Body of pancreas (tissue), 4 donors: Measurements from ENCODE around the gene SH2B3. TPM values are rescaled to one million over a fixed set of nuclear protein-coding genes. Genes with fewer than 3 reads are reported as not detected.

ENCODE experiments used
- ATAC-seq: fragments of 150-250 bp; one replicate; pipeline ENCODE4 v1.9.1; 2016
- DNase-seq, 4 donors: peaks; one replicate each; pipeline ENCODE4 v3.0.0-alpha.2; 2019
- H3K27ac ChIP-seq, 4 donors: fragments of 200-600 bp; sonication (generic); 1 replicate in 3 of 4; 2 replicates in 1 of 4; pipeline versions ENCODE4 v1.5.1 to v1.6.1; 2016 to 2019; ENCODE audit warnings: mild to moderate bottlenecking in 1 of 4, mixed read lengths in 1 of 4, moderate library complexity in 1 of 4
- H3K27me3 ChIP-seq, 2 donors: fragments of 200-600 bp; sonication (generic); one replicate each; pipeline ENCODE4 v1.6.0; 2016; ENCODE audit warnings: mild to moderate bottlenecking in 1 of 2
- H3K36me3 ChIP-seq, 2 donors: fragments of 200-600 bp; sonication (generic); replicated peaks in 1 of 2; 2 replicates each; pipeline ENCODE4 v1.5.1; 2016; ENCODE audit warnings: low read depth in 2 of 2; ENCODE audit not compliant: insufficient read depth in 1 of 2
- H3K4me1 ChIP-seq: fragments of 200-600 bp; sonication (generic); one replicate; pipeline ENCODE4 v1.6.0; 2016
- H3K4me3 ChIP-seq, 2 donors: fragments of 200-600 bp; sonication (generic); 1 replicate in 1 of 2; 2 replicates in 1 of 2; pipeline ENCODE4 v1.5.1; 2016 to 2019
- H3K9me3 ChIP-seq, 3 donors: fragments of 200-600 bp; sonication (generic); 1 replicate in 2 of 3; 2 replicates in 1 of 3; pipeline ENCODE4 v1.5.1; 2016
- CTCF ChIP-seq, 7 experiments: fragments of 450-650 bp in 4 of 7; fragments of 200-600 bp in 3 of 7; sonication (generic) in 3 of 7; IDR thresholded peaks; one replicate each; pipeline ENCODE4 v1.5.1; 2016 to 2019; ENCODE audit warnings: antibody characterized with exemption in 7 of 7
- POLR2A ChIP-seq, 3 donors: fragments of 450-650 bp; IDR thresholded peaks; one replicate each; pipeline ENCODE4 v1.6.1; 2016; ENCODE audit warnings: antibody characterized with exemption in 3 of 3, mild to moderate bottlenecking in 2 of 3
- WGBS, 2 donors: methylation state at CpG; one replicate each; pipeline ENCODE4 v1.1.5; 2017; 5-methylcytosine and 5-hydroxymethylcytosine counted together
- intact Hi-C: fragments of 100-400 bp; cut with DNase I; formaldehyde crosslinking; loops from one replicate; pipeline ENCODE4 v1.15.1; 2023
- total RNA-seq, 2 donors: library from RNA; depleted of rRNA; stranded (reverse); fragments of >200 nt; gene quantifications; one replicate each; pipeline ENCODE4 v1.1.0, GENCODE V29; 2016

Gene SH2B3
- total RNA-seq, 2 donors from 2014 or later, result 23.1 to 41.9 TPM

GRCh38 chr12:111425655-111426054, 19.9 kb downstream of the SH2B3 start:
- Histone ChIP-seq H3K27me3 (no peaks in the 10 kb centered on the region), H3K36me3 (no peaks in the 10 kb centered on the region), H3K4me3 (no peak overlapping the region), H3K4me1 (no peaks in the 10 kb centered on the region), H3K9me3 (no peaks in the 10 kb centered on the region), H3K27ac (no peak overlapping the region)
- TF ChIP-seq POLR2A (IDR thresholded peaks at IDR 0.05) (no peak), CTCF (IDR thresholded peaks at IDR 0.05) (no peak)
- 65 to 89% methylated on average over 8 of the region's 8 CpGs for WGBS, 2 donors
- ATAC-seq (no peak), DNase-seq (no peak)
- intact Hi-C loops, result no loop called here

- Histone ChIP-seq H3K4me3 (no peak overlapping the region), H3K4me1 (peaks cover 2% of the 10 kb centered on the region), H3K9me3 (no peaks in the 10 kb centered on the region), H3K27ac (no peak overlapping the region), H3K36me3 (no peaks in the 10 kb centered on the region), H3K27me3 (no peaks in the 10 kb centered on the region)
- intact Hi-C loops, result no loop called here
- TF ChIP-seq POLR2A (IDR thresholded peaks at IDR 0.05), result no peak
- TF ChIP-seq CTCF (IDR thresholded peaks at IDR 0.05), result no peak
- DNase-seq, result no peak
- 78 to 87% methylated on average over 11 of the region's 11 CpGs for WGBS, 2 donors
- ATAC-seq, result no peak
Measured at GRCh38 chr12:111426344-111427185, 20.8 kb downstream of the SH2B3 start.

GRCh38 chr12:111427417-111428074, 21.8 kb downstream of the SH2B3 start:
- TF ChIP-seq POLR2A (IDR thresholded peaks at IDR 0.05), result no peak
- TF ChIP-seq CTCF (IDR thresholded peaks at IDR 0.05), result no peak
- 91 to 93% methylated on average over 4 to 7 of the region's 7 CpGs for WGBS, 2 donors
- DNase-seq, result no peak
- intact Hi-C loops, result no loop called here
- no peak overlapping the region for H3K27ac ChIP-seq
- no peaks in the 10 kb centered on the region for H3K27me3 ChIP-seq
- H3K4me3 ChIP-seq, result no peak overlapping the region
- no peaks in the 10 kb centered on the region for H3K9me3 ChIP-seq
- no peak for ATAC-seq
- no peaks in the 10 kb centered on the region for H3K36me3 ChIP-seq
- H3K4me1 ChIP-seq, result peaks cover 12% of the 10 kb centered on the region

- Histone ChIP-seq H3K4me1 (peaks cover 18% of the 10 kb centered on the region), H3K27ac (peak overlapping the region in 2 of 4 donors; percentile 28 to 38), H3K36me3 (no peaks in the 10 kb centered on the region), H3K27me3 (no peaks in the 10 kb centered on the region), H3K9me3 (no peaks in the 10 kb centered on the region), H3K4me3 (no peak overlapping the region)
- no peak for TF ChIP-seq CTCF (IDR thresholded peaks at IDR 0.05)
- no peak for TF ChIP-seq POLR2A (IDR thresholded peaks at IDR 0.05)
- ATAC-seq (no peak), DNase-seq (no peak)
- 74 to 90% methylated on average over 4 to 9 of the region's 9 CpGs for WGBS, 2 donors
- intact Hi-C loops, result no loop called here
Measured at GRCh38 chr12:111428081-111428727, 22.5 kb downstream of the SH2B3 start.
